Natural killer cell (primary cell): ENCODE data around the gene ZNF490. TPM values are rescaled to one million over a fixed set of nuclear protein-coding genes. Genes with fewer than 3 reads are reported as not detected.
A peak's percentile ranks its signal among the peaks of the same experiment; 100 is the strongest.
"Not testable (repeated sequence)": the region's sequence is repeated elsewhere in the genome, so short reads cannot be mapped to it uniquely, and the experiment has no call there.

ENCODE experiments used
- ATAC-seq, 3 donors: fragments of 150-1000 bp in 2 of 3; fragments of 200-7000 bp in 1 of 3; cut with Tn5 transposase; 1 replicate in 1 of 3; 2 replicates in 2 of 3; pipeline ENCODE4 v1.10.0; 2021; ENCODE audit warnings: mild to moderate bottlenecking in 2 of 3, moderate library complexity in 2 of 3
- DNase-seq, 2 donors: peaks; one replicate each; pipeline versions ENCODE4 v3.0.0 to v3.0.0-alpha.2; 2013 to 2021; ENCODE audit warnings: mixed read lengths in 1 of 2
- H3K27ac ChIP-seq: one replicate; pipeline ENCODE4 v1.5.1; 2013; ENCODE audit warnings: mild to moderate bottlenecking, low read length
- H3K27me3 ChIP-seq: one replicate; pipeline ENCODE4 v1.6.1; 2013; ENCODE audit warnings: low read length; ENCODE audit not compliant: control insufficient read depth, insufficient read depth
- H3K36me3 ChIP-seq: one replicate; pipeline ENCODE4 v1.6.1; 2013; ENCODE audit warnings: low read length; ENCODE audit not compliant: control insufficient read depth, insufficient read depth
- H3K4me1 ChIP-seq: one replicate; pipeline ENCODE4 v1.6.1; 2013; ENCODE audit warnings: low read length; ENCODE audit not compliant: control insufficient read depth, insufficient read depth
- H3K4me3 ChIP-seq: one replicate; pipeline ENCODE4 v1.5.1; 2013; ENCODE audit warnings: low read length
- H3K9me3 ChIP-seq: one replicate; pipeline ENCODE4 v1.6.1; 2013; ENCODE audit warnings: low read length; ENCODE audit not compliant: control insufficient read depth, insufficient read depth
- H3K27ac Mint-ChIP-seq, 2 donors: one replicate each; pipeline ENCODE4 v1.8.0; 2022; ENCODE audit warnings: mild to moderate bottlenecking in 2 of 2, mixed read lengths in 2 of 2, moderate library complexity in 1 of 2
- H3K27me3 Mint-ChIP-seq, 2 donors: one replicate each; pipeline ENCODE4 v1.8.0; 2022; ENCODE audit warnings: low read depth in 2 of 2, mixed read lengths in 2 of 2
- H3K36me3 Mint-ChIP-seq: one replicate; pipeline ENCODE4 v1.8.0; 2022; ENCODE audit warnings: mixed read lengths
- H3K4me1 Mint-ChIP-seq, 2 donors: one replicate each; pipeline ENCODE4 v1.8.0; 2022; ENCODE audit warnings: mixed read lengths in 2 of 2
- H3K4me3 Mint-ChIP-seq: one replicate; pipeline ENCODE4 v1.8.0; 2022; ENCODE audit warnings: mild to moderate bottlenecking, moderate library complexity, mixed read lengths
- H3K9me3 Mint-ChIP-seq, 2 donors: one replicate each; pipeline ENCODE4 v1.8.0; 2022; ENCODE audit warnings: mixed read lengths in 2 of 2
- WGBS: methylation state at CpG from one replicate; pipeline ENCODE4 v1.1.7; 2013; ENCODE audit warnings: missing lambda C conversion rate; ENCODE audit not compliant: insufficient coverage; 5-methylcytosine and 5-hydroxymethylcytosine counted together
- intact Hi-C: fragments of 100-400 bp; cut with micrococcal nuclease; formaldehyde crosslinking; loops from one replicate; pipeline ENCODE4 v1.14.2; 2022
- total RNA-seq, 4 donors: library from RNA; stranded (reverse); fragments of 120-200 nt in 1 of 4; gene quantifications; one replicate each; pipeline versions ENCODE4 v1.2.3 to v1.2.4, GENCODE V29; 2013 to 2022
- TF ChIP-seq, protein P1 (sequence below): fragments of 200-600 bp; IDR thresholded peaks from one replicate; pipeline ENCODE4 v1.8.0; 2022; ENCODE audit warnings: antibody characterized with exemption

The ZNF490 gene
- total RNA-seq, 3 donors from 2014 or later (not counting 1 experiment from before 2014, with no cell fraction given) = 12.0 to 21.4 (median 20.9) TPM

DNA sequence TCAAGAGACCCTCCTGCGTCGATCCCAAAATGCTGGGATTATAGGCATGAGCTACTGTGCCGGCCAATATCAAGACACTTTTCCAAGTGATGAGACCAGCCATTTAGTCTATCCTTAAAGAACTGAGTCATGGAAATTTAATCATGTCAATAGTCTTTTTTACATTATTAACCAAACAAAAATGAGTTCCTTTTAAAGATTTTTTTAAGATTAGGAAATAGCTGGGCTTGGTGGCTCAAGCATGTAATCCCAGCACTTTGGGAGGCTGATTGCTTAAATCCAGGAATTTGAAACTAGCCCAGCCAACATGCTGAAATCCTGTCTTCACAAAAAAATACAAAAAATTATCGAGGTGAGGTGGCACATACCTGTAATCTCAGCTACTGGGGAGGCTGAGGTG lies 42.7 kb downstream of the ZNF490 start:
- no peak for ATAC-seq
- intact Hi-C loops = no loop called here

DNA sequence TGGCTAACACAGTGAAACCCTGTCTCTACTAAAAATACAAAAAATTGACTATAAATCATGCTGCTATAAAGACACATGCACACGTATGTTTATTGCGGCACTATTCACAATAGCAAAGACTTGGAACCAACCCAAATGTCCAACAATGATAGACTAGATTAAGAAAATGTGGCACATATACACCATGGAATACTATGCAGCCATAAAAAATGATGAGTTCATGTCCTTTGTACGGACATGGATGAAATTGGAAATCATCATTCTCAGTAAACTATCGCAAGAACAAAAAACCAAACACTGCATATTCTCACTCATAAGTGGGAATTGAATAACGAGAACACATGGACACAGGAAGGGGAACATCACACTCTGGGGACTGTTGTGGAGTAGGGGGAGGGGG lies 44.2 kb downstream of the ZNF490 start:
- H3K9me3 Mint-ChIP-seq, ATAC-seq, H3K4me1 Mint-ChIP-seq, H3K36me3 Mint-ChIP-seq, H3K4me3 Mint-ChIP-seq, H3K27ac ChIP-seq, H3K27me3 ChIP-seq, intact Hi-C loops, H3K4me3 ChIP-seq, H3K9me3 ChIP-seq, H3K36me3 ChIP-seq, H3K27me3 Mint-ChIP-seq, DNase-seq, H3K4me1 ChIP-seq, H3K27ac Mint-ChIP-seq: not testable (repeated sequence)
- no CpG with 5 or more reads among the region's 5 CpGs for WGBS

More for the DNA sequence above, 42.7 kb downstream of the ZNF490 start:
- no peak overlapping the region for H3K27ac Mint-ChIP-seq
- H3K4me1 ChIP-seq = peaks cover 5% of the 10 kb centered on the region
- peaks cover 4 to 5% of the 10 kb centered on the region in 2 donors for H3K4me1 Mint-ChIP-seq
- WGBS = 92% methylated on average over 4 of the region's 4 CpGs
- no peak overlapping the region for H3K27ac ChIP-seq
- H3K36me3 ChIP-seq = no peaks in the 10 kb centered on the region
- H3K4me3 Mint-ChIP-seq = no peak overlapping the region
- TF ChIP-seq, protein P1, sequence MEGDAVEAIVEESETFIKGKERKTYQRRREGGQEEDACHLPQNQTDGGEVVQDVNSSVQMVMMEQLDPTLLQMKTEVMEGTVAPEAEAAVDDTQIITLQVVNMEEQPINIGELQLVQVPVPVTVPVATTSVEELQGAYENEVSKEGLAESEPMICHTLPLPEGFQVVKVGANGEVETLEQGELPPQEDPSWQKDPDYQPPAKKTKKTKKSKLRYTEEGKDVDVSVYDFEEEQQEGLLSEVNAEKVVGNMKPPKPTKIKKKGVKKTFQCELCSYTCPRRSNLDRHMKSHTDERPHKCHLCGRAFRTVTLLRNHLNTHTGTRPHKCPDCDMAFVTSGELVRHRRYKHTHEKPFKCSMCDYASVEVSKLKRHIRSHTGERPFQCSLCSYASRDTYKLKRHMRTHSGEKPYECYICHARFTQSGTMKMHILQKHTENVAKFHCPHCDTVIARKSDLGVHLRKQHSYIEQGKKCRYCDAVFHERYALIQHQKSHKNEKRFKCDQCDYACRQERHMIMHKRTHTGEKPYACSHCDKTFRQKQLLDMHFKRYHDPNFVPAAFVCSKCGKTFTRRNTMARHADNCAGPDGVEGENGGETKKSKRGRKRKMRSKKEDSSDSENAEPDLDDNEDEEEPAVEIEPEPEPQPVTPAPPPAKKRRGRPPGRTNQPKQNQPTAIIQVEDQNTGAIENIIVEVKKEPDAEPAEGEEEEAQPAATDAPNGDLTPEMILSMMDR = no peak
- H3K27me3 ChIP-seq = no peaks in the 10 kb centered on the region
- H3K27me3 Mint-ChIP-seq = no peaks in the 10 kb centered on the region
- H3K36me3 Mint-ChIP-seq = no peaks in the 10 kb centered on the region
- no peak for DNase-seq
- no peaks in the 10 kb centered on the region for H3K9me3 ChIP-seq
- no peaks in the 10 kb centered on the region for H3K9me3 Mint-ChIP-seq
- no peak overlapping the region for H3K4me3 ChIP-seq

DNA sequence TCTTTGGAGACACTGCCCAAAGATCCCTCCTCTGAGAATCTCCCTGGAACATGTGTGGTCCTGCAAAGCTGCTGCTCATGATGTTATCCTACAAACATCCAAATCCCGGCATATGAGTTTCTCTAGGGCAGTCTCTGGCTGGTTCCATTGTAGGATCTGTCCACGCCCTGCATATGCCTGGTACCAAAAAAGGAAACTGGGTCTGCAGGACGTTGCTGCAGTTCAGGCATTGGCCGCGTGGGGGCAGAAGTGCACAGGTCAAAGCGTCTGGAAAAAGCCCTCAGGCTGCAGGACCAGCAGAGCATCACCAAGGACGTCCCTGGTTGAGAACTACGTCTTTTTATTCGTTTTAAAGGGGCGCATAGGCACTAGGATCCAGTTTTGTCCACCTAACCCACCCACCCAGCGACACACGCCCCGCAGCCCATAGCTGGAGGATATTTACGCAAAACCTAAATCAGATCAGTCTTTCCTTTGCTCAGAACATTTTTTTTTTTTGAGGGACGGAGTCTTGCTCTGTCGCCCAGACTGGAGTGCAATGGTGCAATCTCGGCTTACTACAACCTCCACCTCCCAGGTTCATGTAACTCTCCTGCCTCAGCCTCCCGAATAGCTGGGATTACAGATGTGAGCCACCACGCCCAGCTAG lies 46.5 kb downstream of the ZNF490 start:
- DNase-seq (peak; percentile 87 to 93), ATAC-seq (peak; percentile 94 to 100 (median 99))
- H3K36me3 ChIP-seq = no peaks in the 10 kb centered on the region
- H3K4me1 ChIP-seq = peaks cover 5% of the 10 kb centered on the region
- no peaks in the 10 kb centered on the region for H3K27me3 ChIP-seq
- WGBS = 24% methylated on average over 19 of the region's 19 CpGs
- Mint-ChIP-seq H3K27me3 (no peaks in the 10 kb centered on the region), H3K36me3 (no peaks in the 10 kb centered on the region), H3K4me1 (peaks cover 4 to 5% of the 10 kb centered on the region in 2 donors), H3K27ac (no peak overlapping the region), H3K4me3 (no peak overlapping the region), H3K9me3 (no peaks in the 10 kb centered on the region)
- no peak overlapping the region for H3K4me3 ChIP-seq
- intact Hi-C loops = loop anchor here (1.0 to 2.0 kb wide), 3 partner anchors 108 to 283 kb away; no protein-coding TSS in a partner anchor
- no peaks in the 10 kb centered on the region for H3K9me3 ChIP-seq
- H3K27ac ChIP-seq = no peak overlapping the region
- TF ChIP-seq, protein P1 = peak; percentile 94

DNA sequence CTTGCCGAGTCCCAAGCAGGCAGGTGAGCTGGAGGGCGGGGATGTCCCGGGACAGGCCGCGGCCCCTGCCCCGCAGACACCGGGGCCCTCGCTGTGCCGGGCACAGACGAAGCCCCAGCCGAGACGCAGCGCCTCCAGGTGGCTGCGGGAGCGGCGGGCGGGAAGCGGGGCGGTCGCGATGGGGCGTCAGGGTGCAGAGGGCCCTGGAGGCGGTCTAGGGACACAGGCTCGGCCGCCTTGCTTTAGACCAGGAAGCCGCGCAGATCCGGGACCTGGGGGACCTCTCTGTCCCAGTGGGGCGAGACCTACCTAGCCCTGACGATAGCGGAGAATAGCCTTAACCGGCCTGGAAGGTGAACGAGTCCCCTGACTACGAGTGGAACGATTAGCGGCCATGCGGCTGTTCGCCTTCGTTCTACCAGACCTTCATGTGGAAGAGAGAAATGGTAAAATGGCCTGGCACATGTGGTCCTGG lies 55.1 kb downstream of the ZNF490 start:
- H3K36me3 ChIP-seq = no peaks in the 10 kb centered on the region
- Mint-ChIP-seq H3K27me3 (peaks cover 0 to 2% of the 10 kb centered on the region in 2 donors), H3K9me3 (no peaks in the 10 kb centered on the region), H3K27ac (no peak overlapping the region), H3K36me3 (no peaks in the 10 kb centered on the region), H3K4me1 (peaks cover 22 to 23% of the 10 kb centered on the region in 2 donors), H3K4me3 (no peak overlapping the region)
- no peaks in the 10 kb centered on the region for H3K9me3 ChIP-seq
- no peaks in the 10 kb centered on the region for H3K27me3 ChIP-seq
- peaks cover 21% of the 10 kb centered on the region for H3K4me1 ChIP-seq
- intact Hi-C loops = no loop called here
- H3K27ac ChIP-seq = no peak overlapping the region
- TF ChIP-seq, protein P1 = no peak
- no peak for DNase-seq
- no peak overlapping the region for H3K4me3 ChIP-seq
- WGBS = 68% methylated on average over 39 of the region's 39 CpGs
- no peak for ATAC-seq
